GM23248 (cell line): ENCODE data around the gene VPS35L.

Experiments used
- EZH2 ChIP-seq: fragments of 200-600 bp; sonication (generic); IDR thresholded peaks from 2 replicates; pipeline ENCODE4 v1.6.1; 2018; ENCODE audit warnings: antibody characterized with exemption, mild to moderate bottlenecking; ENCODE audit not compliant: insufficient read depth, poor library complexity, severe bottlenecking
- EZH2phosphoT487 ChIP-seq: fragments of 200-600 bp; sonication (generic); IDR thresholded peaks from 2 replicates; pipeline ENCODE4 v1.6.1; 2018; ENCODE audit warnings: antibody characterized with exemption, moderate library complexity, mild to moderate bottlenecking, low read depth; ENCODE audit not compliant: insufficient read depth

GRCh38 chr16:19735074-19735867 is 179.8 kb downstream of the VPS35L start:
- no peak for TF ChIP-seq EZH2
- no peak for TF ChIP-seq EZH2phosphoT487
